Stimulated activated CD8-positive, alpha-beta memory T cell treated with anti-CD3 and anti-CD28 coated beads, Interleukin-2, amount 100 ng/mL, for 1 hour (primary cell): ENCODE data around the gene KRTAP3-1.
"Not testable (repeated sequence)": the region's sequence is repeated elsewhere in the genome, so short reads cannot be mapped to it uniquely, and the experiment has no call there.

Experiments
- DNase-seq, 2 donors: peaks; one replicate each; pipeline ENCODE4 v3.0.0-alpha.2; 2020; ENCODE audit warnings: low read depth in 2 of 2

The KRTAP3-1 gene

DNA sequence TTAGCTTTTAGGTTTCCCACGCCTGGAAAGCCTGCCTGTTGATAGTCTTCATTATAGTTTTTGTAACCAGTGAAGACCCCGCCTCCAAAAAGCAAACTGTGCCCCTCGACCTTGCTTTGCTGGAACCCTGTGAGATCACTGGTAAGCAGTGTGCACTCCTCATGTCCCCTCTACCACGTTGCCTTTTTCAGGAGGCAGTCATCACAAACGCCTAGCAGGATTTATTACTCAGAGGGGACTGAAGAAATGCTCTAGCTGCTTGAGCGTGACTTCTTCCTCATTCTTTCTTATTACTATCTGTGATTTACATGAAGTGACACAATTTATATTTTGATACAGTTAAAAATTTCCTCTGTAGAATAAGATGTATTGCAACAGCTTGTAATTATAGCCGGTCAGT, 6.5 kb upstream of the KRTAP3-1 start:
- no peak for DNase-seq

DNA sequence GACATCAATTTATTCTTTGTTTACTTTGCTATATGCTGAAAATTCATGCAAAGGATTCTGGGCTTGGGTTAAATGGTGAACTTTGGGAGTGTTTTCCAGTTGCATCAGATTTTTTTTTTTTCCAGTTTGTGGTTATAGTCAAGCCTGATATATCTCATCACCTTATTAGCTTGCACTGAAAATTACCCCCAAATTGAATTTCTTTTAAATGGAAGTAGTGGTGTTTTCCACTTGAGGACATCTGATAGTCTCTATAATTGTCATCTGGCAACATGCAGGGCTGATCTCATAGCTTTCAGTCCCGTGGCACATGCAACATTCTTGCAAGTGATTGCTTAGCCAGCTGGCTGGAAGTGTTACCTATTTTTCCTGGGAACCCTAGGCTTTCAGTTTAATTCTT, 4.7 kb upstream of the KRTAP3-1 start:
- no peak for DNase-seq

DNA sequence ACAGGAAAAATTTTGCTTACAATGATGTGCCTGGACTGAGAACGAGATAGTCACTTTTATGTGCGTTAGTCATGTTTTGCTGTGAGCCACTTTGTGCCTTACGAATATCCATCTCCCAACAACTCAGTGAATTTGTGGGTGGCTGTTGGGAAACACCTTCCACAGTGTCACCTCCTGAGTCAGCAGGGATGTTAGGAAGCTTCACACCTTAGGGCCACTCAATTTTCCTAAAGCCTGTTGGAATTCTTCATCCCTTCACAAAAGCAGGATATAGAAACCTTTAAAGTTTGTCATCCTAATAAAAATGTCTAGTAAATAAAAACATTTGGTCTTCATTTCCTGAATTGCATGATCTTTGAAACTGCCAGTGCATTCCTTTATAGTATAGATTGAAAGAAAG, 4.3 kb upstream of the KRTAP3-1 start:
- no peak for DNase-seq

DNA sequence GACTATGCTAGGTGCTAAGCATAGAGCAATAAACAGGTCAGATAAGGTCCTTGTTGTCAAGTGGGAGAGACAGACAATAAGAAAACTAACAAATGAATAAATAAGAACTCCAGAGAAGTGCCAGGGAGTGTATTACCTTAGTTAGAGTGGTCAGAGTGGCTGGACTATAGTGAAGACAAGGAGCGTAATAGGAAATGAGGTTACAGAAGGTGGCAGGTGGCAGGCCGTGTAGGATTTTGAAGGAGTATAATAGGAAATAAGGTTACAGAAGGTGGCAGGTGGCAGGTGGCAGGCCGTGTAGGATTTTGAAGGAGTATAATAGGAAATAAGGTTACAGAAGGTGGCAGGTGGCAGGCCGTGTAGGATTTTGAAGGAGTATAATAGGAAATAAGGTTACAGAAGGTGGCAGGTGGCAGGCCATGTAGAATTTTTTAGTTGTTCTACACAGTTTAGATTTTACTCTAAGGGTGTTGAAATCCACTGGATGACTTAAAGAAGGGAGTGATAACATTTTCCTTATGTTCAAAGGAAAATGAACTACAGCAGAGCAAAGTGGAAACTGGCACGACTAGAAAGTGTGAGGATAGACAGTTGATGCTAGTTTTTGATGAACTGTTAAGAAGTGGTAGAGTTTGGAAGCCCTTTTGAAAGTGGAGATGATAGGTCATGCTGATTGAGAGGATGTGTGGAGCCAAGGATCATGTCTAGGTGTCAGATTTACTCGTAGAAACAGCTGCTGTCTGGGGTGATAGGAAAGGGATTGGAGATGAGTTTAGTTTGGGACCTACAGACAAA, 3.6 kb upstream of the KRTAP3-1 start:
- DNase-seq = no peak

DNA sequence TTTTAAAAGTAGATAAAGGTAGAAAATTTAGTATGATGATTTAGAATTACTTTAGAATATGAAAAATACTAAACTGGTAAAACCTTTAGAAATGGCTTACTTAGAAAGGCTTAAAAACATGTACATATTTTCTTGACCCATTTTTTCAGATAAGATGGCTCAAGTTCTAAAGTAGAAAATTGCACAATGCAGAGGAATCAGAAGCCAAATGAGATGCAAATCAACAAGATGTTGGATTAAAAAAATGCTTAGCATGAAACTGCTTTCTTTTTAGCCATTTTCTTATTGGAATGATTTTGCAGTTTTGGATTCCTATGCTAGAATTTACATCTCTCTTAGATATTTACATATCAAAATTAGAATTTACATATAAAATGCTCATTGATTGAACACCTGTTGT, 1.5 kb upstream of the KRTAP3-1 start:
- DNase-seq = no peak

DNA sequence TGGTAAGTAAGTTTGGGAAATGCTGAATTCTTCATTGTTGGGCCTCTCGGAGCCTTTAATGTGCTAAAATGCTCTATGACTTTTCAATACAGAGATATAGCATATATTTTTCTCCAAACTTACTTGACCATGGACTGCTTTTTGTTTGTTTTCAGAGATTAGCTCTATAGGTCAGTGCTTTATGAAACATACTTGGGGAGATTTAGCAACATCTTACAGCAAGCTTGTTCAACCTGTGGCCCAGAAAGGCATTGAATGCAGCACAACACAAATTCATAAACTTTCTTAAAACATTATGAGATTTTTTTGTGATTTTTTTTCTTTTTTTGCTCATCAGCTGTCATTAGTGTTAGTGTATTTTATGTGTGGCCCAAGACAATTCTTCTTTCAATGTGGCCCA, 1.0 kb upstream of the KRTAP3-1 start:
- no peak for DNase-seq

DNA sequence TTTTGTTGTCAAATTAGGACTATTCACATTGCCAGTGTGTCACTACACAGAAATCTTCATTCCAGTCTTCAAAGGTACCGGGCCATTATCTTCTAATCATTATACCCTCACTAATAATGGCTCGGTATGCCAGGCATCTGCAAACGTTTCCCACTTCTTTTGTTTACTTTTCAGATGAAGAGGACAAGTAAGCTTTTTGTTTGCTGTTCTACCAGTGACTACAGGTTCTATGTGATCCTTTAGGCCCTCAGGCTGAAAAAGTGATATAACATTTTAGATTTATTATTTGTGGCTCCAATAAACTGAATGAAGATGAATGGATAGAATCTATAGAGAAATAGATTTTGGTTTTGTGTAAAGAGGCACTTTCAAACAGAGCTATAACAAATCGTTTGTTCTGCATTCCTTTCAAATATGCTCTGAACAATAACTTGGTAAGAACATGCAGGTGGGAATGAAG, 403 bp upstream of the KRTAP3-1 start:
- no peak for DNase-seq

DNA sequence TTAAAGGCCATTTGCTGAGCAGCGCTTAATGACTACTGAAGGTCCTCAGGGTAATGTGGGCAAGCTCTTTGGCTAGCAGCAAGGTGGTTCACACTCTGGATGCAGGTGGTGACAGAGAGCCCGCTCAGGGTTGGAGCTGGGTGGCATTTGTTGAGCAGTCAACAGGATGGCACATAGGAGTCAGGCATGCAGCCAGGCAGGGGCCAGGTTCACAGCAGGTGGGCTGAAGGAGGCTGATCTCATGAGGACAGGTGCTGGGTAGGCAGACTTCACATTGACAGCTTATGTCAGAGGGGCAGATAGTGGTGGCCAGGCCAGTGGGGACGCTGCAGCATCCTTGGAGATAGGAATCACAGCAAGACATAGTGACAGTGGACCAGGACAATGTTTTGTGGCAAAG, 4.5 kb downstream of the KRTAP3-1 start:
- no peak for DNase-seq

DNA sequence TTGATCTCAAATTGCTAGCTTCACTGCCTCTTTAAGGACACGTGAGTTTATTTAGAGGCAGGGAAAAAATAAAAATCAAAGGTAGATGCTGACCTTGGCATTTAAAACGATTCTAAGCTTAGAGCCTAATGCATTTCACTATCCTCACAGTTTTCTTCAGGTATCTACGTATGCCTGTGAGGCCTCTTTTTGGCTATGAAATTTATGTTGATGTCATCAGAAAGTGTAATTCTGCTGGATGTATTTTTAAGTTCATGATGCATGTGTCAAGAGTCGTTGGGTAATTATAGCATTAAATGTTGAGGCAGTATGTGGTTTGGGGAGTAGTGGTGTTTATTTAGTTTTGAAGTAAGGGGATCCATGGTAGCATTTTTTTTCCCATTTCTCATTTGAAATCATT, 5.0 kb downstream of the KRTAP3-1 start:
- DNase-seq = no peak

DNA sequence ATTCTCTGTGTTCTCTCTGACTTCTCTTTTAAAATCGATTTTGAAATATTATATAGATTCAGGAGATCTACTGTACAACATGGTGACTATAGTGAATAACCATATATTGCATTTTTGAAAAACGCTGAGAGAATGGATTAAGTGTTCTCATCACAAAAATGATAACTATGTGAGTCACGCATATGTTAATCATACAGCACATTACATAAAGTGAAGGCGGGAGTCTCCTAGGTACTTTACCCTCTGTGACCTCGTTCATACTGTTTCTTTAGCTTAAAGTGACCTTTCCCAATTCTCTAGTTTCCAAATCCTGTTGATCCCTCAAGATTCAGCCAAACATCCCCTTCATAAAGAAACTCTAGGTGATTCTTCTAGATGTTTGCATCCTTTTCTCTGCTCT, 6.1 kb downstream of the KRTAP3-1 start:
- DNase-seq = no peak

DNA sequence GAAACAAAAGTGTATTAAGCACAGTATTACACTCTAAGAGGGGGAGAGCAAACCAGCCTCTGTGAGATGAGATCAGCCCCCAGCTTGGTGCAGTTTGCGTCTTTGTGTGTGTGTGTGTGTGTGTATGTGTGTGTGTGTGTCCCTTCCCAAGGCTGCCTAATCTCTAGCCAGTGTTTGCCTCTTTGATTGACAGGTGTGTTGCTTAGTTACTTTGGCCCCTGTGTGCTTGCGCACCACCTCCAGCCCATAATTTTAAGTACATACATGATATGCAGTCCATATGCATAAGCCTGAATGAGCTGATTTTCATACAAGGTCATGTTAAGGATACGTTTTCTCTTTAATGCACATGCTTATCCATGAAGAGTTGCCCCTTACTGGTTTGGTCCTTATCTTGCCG, 7.1 kb downstream of the KRTAP3-1 start:
- DNase-seq = no peak

DNA sequence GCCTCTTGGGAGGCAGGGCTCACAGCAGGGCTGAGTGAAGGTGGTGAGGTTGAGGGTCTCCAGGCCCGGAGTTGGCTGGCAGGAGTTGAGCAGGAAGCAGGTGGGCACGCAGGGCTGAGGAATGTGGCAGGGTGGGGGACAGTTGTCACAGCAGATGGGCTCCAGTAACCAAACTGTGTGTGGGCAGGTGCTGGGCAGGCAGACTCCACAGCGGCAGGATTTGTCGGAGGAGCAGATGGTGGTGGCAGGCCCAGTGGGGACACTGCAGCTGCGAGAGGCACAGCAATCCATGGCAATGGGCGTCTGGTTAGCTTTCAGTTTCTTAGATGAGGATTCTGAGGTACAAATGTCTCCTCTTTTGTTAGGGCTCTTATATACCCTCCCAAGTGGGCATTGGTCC, 9.4 kb downstream of the KRTAP3-1 start, which contains the start of gene KRTAP3-2:
TSS of gene KRTAP3-2 (minus strand) at position 344 of the 400 bp plus-strand sequence. CDS start at position 291, 53 bp downstream.
- DNase-seq = not testable (repeated sequence)

DNA sequence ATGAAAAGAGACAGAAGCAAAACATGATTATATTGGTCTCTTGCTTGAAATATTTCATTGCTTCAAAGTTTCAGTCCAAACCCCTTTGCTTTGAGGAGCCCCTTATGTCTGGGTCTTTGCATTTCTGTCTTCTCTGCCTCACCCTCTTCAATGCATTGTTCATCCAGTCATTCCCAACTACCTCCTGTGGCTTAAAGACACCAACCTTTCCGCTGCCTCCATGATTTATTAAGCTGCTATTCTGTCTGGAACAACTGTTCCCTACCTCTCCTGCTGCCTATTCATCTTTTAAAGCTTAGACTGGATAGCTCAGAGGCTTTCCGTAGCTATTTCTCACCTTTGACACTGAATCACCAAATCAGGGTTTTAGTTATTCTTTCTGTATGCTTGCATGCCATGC, 11.6 kb downstream of the KRTAP3-1 start:
- DNase-seq = no peak

DNA sequence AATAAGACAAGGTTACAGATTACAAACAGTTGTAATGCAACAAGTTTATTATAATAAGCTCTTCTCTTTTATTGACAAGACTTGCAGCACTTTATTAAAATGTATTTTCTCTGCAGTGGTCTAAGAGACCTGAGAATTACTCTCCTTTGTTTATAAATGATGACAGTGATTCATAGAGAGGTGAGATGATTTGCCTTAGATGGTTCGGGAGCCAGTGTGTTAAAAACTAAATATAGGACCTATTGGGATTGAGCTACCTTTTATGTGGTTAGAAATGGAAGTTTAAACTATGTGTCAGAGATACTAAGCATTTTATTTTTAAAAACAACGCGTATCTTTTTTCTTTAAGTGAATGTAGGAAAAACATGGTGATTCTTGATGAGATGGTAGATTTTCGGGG, 12.1 kb downstream of the KRTAP3-1 start:
- DNase-seq = no peak

DNA sequence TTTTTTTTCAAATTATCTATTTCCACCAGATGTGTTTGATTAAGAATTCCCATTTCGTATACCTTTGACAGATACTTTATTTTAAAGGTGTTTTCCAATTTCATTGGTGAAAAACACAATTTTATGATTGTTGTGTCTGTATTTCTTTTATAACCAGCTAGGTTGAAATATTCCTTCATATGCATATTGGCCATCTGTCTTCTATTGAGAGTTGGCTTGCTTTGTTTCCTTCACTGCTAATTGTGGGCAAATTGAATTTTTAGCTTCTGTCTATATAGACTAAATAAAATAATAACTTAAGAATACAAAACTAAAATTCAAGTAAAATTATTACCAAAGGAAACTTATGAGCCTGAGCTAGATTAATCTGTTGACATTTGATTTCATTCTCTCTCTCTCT, 13.8 kb downstream of the KRTAP3-1 start:
- DNase-seq = no peak

DNA sequence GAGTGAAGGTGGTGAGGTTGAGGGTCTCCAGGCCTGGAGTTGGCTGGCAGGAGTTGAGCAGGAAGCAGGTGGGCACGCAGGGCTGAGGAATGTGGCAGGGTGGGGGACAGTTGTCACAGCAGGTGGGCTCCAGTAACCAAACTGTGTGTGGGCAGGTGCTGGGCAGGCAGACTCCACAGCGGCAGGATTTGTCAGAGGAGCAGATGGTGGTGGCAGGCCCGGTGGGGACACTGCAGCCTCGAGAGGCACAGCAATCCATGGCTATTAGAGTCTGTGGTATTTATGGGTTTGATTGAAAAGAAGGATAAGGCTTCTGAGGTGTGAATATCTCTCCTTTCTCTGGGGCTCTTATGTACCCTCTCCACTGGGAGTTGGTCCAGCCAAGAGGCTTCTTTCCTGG, 15.1 kb downstream of the KRTAP3-1 start, which contains the start of gene KRTAP3-3:
TSS of gene KRTAP3-3 (minus strand) at position 326 of the 400 bp plus-strand sequence. CDS start at position 259, 67 bp downstream.
- DNase-seq = no peak

DNA sequence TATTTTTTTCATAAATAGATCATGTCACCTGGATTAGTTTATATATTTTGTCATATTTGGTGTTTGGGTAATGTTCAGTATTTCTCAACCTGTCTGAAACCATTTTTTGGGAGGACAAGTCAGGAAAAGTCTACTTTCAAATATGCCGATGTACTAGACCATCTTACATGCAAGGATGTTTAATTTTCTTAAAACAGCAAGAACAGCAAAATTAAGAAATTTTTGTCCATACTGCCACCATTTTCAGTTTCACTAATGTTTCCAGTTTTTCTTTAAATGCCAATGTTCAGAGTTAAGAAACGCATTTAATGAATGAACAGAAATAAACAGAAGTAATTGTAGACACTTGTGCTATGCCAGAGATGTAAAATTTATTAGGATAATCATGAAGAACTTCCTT, 15.8 kb downstream of the KRTAP3-1 start:
- no peak for DNase-seq

DNA sequence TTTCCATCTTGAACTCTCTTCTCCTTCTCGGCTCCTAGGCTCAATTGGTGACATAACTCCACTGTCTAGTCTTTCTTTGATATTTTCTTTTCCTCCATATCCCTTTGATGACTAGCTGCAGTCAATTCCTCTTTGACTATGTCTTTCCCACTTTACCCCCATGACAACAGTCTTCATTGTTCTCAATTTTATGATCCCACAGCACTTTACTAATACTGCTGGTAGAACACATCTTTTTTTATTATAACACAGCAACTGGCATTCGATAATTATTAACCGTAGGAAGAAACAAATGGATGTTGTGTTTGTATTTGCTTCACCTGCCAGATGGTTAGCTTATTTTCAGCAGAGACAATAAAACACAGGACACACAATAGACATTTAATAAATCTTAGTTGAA, 16.3 kb downstream of the KRTAP3-1 start:
- DNase-seq = no peak

DNA sequence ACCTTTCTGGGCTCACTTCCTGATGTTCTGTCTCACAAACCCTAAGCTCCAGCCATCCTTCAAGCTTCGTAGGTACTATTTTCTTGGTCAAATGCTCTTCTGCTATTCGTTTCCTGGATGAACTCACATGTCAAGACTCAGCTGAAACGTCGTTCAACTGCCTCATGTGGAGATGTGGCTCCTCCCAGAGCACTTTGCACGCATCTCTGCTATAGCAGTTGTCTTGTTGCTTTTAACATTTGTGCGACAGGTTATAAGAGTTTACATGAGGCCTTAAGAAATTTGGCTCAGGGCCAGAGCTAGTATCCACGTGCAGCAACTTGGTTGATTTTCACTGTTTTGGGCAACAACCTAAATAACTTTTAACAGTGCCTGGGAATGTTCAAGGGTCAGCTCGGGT, 22.0 kb downstream of the KRTAP3-1 start:
- no peak for DNase-seq

DNA sequence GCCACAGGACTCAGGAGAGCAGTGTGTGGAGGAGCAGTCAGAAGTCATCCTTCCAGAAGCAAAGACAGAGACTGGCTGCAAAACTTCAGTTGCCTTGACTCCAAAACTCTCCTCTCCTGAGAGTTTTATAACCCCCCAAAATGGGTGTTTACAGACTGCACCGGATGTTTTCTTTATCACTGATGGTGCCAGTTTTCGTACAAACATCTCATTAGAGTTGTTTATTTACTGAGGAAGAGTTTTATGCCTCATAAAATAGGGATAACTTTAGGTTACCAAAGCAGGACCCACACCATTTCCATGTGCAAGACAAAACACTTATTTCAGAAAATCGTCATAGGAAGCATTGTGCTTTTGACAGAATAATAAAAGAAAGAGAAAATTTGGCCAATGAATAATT, 24.7 kb downstream of the KRTAP3-1 start, which contains the start of gene KRT40:
TSS of gene KRT40 (minus strand) at position 101 of the 400 bp plus-strand sequence. CDS start at position 48, 53 bp downstream.
- no peak for DNase-seq

DNA sequence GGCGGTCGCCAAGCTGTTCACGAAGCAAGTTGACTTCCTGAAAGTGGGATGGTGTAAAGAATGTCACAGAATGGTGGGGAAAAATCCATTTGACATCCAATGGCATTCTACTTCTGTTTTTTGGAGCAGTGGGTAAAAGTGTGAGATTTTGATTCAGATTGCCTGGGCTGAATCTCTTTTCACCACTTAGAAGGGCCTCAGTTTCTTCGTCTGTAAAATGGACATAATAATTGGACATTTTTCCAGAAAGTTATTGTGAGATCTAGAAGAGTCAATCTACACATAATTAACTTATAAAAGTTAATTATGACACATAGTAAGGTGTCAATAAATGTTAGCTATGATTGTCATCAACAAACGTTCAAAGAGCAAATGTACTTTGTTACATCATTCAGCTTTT, 27.8 kb downstream of the KRTAP3-1 start:
- no peak for DNase-seq

DNA sequence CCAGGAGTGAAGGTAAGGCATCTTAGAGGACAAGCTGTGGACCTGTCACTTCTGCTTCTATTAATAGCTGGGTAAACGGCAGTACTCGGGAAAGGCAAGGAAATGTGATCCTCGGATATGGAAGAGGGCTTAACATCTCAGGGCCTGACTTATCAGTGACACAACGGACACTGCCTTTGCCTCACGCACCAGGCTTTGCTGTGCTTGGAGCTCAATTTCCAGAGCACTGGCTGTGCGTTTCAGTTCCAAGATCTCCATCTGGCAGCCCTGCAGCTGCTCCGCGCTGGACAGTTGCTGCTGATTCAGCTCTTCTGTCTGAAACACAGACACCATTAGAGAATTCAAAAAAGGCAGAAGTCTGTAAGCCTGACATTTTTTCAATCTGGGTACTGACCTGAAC, 28.3 kb downstream of the KRTAP3-1 start:
- no peak for DNase-seq

DNA sequence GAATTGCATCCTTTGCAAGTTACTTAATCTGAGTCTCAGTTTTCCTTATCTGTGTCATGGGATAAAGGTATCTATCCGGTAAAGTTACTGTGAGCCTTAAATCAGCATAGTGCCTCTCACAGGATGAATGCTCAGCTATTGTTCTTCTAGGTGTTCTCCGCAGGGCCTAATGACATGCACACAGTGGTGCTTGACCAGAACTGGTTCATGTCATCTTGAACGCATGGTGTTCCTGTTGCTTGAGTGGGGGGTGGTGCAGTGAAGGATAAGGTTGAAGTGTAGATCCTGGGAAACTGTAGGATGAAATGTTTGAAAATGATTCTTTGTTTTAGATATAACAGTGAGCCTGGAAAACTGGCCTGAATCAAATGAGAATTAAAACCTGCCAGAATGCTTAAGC, 28.8 kb downstream of the KRTAP3-1 start:
- no peak for DNase-seq
